GM18909 (cell line): ENCODE measurements around the gene C1QTNF3.
A peak's percentile ranks its signal among the peaks of the same experiment; 100 is the strongest.
"Not testable (repeated sequence)": the region's sequence is repeated elsewhere in the genome, so short reads cannot be mapped to it uniquely, and the experiment has no call there.

Experiments
- ATAC-seq: cut with Tn5 transposase; IDR thresholded peaks from one replicate; pipeline ENCODE4 v1.9.1; 2021; ENCODE audit warnings: mild to moderate bottlenecking; ENCODE audit not compliant: unreplicated experiment, poor library complexity

The C1QTNF3 gene

GRCh38 chr5:34026089-34026761 is 16.8 kb downstream of the C1QTNF3 start:
- ATAC-seq = no peak

GRCh38 chr5:34022121-34022705 is 20.8 kb downstream of the C1QTNF3 start:
- peak; percentile 97 for ATAC-seq

GRCh38 chr5:34021334-34021733 is 21.7 kb downstream of the C1QTNF3 start:
- no peak for ATAC-seq

DNA sequence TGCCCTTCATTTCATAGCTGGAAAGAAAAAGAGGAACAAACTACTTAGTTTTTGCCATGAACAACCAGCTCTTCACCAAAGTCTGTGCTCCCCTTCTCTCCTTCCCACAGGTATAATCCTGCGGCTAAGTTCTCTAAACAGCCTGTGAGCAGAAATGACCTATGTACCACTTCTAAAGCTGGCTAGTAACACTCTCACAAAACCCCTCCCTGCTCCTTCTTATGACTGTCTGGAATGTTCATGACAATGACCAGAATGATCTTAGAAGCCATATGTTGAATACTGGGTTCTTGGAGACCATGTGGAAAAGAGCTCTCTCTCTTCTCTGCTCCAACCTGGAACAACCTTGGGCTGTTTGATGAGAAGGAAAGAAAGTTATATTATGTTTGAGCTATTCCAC is 22.3 kb downstream of the C1QTNF3 start:
- ATAC-seq = no peak

DNA sequence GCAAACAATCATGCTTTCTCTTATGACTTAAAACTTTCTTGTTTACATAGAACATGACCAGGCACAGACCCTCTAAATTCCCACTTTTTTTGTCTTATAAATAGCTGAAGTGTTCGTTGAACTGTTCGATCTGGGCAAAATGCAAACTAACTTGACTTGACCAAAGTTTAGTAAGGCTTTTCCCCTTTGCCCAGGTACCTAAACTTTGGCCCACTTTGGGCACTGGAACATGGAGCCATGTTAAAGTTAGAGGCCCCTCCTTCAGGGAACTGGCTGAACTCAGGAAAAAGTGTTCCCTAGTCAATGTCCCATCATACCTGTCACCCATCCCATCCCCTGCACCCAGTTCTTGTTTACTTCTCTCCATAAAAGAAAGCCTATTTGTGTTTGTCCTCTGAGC is 25.8 kb downstream of the C1QTNF3 start:
- ATAC-seq = no peak

DNA sequence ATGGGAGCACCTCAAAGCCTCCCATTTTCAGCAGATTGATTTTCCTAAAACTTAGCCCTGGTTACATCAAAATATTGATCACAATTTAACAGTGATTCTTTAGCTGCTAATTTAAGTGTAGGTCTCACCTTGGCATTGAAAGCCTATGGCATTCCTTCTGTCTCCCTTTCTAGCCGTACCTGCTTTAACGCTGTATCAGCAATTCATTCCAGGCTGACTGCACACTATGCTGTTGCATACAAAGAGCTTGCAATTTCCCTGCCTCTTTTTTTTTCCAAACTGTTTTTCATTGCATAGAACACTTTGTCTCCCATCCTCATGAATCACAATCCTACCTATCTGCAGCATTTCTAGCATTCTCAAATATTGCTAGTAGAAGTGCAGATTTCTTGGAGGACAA is 26.3 kb downstream of the C1QTNF3 start:
- no peak for ATAC-seq

GRCh38 chr5:34016222-34016621 is 26.8 kb downstream of the C1QTNF3 start:
- ATAC-seq = no peak

DNA sequence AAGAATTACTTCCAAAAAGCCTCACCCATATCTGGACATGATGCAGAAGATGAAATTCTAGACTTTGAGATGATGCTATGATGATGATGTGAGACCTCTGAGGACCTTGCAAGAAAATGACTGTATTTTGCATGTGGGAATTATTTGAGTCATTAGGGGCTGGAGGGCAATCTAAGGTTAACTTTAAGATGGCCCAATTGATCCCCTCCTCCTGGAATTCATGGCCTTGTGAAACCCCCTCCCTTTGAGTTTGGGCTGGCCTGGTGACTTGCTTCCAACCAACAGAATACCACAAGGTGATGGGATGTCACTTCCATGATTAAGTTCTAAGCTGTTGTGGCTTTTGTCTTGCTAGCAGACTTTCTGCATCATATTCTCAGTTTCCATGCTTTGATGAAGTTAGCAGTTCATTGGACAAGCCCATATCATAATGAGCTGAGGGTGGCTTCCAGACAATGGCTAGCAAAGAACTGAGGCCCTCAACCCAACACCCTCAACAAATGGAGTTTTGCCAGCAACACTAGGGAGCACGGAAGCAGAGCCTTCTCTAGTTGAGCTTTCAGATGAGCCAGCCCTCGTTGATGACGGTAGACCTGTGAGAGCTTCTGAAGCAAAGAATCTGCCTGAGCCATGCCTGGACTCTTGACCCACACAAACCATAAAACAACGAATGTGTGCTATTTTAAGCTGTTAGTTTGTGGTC is 27.7 kb downstream of the C1QTNF3 start:
- ATAC-seq = no peak

DNA sequence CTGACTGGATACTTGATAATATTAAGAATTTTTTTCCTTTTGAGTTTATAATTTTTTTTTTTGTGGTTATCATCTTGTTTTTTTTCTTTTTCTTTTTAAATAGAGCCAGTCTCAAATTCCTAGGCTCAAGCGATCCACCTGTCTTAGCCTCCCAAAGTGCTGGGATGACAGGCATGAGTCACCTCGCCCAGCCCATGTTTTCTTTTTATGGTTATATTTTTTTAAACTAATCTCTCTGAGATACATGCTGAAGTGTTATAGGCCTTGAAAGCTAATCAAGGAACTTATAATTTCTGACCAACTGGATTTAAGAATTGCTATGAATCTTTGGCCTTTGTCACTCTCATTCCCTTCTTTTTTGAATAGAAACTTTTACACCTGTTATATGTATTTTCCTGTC is 28.4 kb downstream of the C1QTNF3 start:
- ATAC-seq = no peak

- ATAC-seq = no peak
These were observed 29.5 kb downstream of the C1QTNF3 start for GRCh38 chr5:34013547-34013946.

- no peak for ATAC-seq
These were observed 30.2 kb downstream of the C1QTNF3 start for GRCh38 chr5:34012791-34013190.

- ATAC-seq = no peak
These were observed 31.5 kb downstream of the C1QTNF3 start for GRCh38 chr5:34011536-34011935.

DNA sequence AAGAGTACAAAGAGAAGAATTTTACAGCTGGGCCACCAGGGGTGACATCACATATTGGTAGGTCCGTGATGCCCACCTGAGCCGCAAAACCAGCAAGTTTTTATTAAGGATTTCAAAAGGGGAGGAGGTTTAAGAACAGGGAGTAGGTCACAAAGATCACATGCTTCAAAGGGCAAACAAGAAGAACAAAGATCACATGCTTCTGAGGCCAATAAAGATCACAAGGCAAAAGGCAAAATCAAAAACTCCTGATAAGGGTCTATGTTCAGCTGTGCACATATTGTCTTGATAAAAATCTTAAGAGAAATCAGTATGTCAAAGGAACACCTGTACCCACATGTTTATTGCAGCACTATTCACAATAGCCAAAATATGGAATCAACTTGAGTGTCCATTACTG is 32.9 kb downstream of the C1QTNF3 start:
- ATAC-seq = not testable (repeated sequence)

DNA sequence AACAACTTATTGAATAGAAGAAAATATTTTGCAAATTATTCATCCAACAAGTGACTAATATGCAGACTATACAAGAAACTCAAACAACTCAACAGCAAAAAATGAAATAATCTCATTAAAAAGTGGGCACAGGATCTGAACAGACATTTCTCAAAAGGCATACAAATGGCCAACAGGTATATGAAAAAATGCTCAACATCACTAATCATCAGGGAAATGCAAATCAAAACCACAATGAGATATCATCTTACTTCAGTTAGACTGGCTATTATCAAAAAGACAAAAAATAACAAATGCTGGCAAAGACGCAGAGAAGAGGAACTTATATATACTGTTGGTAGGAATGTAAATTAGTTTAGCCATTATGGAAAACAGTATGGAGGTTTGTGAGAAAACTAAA is 33.4 kb downstream of the C1QTNF3 start:
- ATAC-seq = no peak

GRCh38 chr5:34008802-34009201 is 34.2 kb downstream of the C1QTNF3 start:
- no peak for ATAC-seq

GRCh38 chr5:34007621-34008600 is 35.1 kb downstream of the C1QTNF3 start, which contains the start of gene AMACR:
Gene AMACR, minus strand, starts transcription at chr5:34008050. Its CDS starts 31 bp downstream, at chr5:34008019.
- peak; percentile 93 for ATAC-seq

- no peak for ATAC-seq
These were observed 35.8 kb downstream of the C1QTNF3 start for GRCh38 chr5:34007201-34007620.

- ATAC-seq = no peak
These were observed 37.3 kb downstream of the C1QTNF3 start for GRCh38 chr5:34005681-34006080.

DNA sequence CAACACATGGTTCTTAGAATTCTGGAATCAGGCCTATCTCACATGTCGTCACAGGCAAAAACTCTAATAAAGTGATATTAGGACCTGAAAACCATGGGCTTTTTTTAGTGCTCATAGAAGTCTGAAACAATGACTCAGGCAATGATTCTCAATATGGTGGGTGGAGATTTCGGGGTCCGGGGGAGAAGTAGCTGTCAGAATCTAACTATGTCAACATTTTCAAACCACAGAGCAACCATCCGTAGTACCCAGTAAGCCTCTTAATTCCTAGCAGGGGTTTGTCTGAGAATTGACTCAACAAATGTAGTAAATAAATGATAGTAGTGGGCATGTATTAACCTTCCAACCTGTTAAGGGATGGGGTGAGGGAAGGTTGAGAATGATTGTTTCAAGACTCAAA is 37.8 kb downstream of the C1QTNF3 start:
- no peak for ATAC-seq

DNA sequence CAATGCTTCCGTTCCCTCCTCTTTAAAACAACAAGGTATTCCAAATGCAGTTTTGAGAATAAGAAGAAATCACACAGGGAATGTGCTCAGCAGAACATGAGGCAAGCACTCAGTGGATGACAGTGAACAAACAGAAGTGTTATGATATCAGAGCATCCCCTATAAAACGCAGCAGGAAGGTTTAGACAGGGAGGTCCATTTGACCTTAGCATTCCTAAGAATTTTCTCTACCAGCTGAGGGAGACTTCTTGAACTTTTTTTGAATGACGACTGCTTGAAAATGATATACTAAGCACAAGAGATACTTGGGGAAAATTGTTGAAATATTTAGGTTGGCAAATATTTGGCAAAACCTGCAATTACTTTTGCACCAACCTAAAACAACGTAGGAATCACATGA is 39.1 kb downstream of the C1QTNF3 start:
- no peak for ATAC-seq
